H9 (cell line): ENCODE results near the gene OMA1. TPM values are rescaled to one million over a fixed set of nuclear protein-coding genes. Genes with fewer than 3 reads are reported as not detected.

Experiments used
- DNase-seq: peaks from one replicate; pipeline ENCODE4 v3.0.0-alpha.2; 2017
- H2AFZ ChIP-seq: one replicate; pipeline ENCODE4 v1.6.1; 2013; ENCODE audit warnings: mild to moderate bottlenecking, low read length, control low read depth, moderate library complexity
- H2AK5ac ChIP-seq: 2 replicates; pipeline ENCODE4 v1.6.1; 2013; ENCODE audit warnings: low read length, control low read depth, mixed read lengths; ENCODE audit not compliant: insufficient read length
- H2BK120ac ChIP-seq: one replicate; pipeline ENCODE4 v1.6.1; 2013; ENCODE audit warnings: low read depth, mild to moderate bottlenecking, low read length, control low read depth, inconsistent platforms; ENCODE audit not compliant: poor library complexity, severe bottlenecking
- H2BK12ac ChIP-seq: 2 replicates; pipeline ENCODE4 v1.6.1; 2013; ENCODE audit warnings: low read length, control low read depth, mixed read lengths, low read depth; ENCODE audit not compliant: insufficient read length
- H2BK15ac ChIP-seq: 2 replicates; pipeline ENCODE4 v1.6.1; 2013; ENCODE audit warnings: low read depth, low read length, control low read depth
- H2BK20ac ChIP-seq: one replicate; pipeline ENCODE4 v1.6.1; 2013; ENCODE audit warnings: low read depth, mild to moderate bottlenecking, low read length, control low read depth, inconsistent platforms; ENCODE audit not compliant: poor library complexity, severe bottlenecking
- H2BK5ac ChIP-seq: 2 replicates; pipeline ENCODE4 v1.6.1; 2013; ENCODE audit warnings: low read length, control low read depth, mixed read lengths; ENCODE audit not compliant: insufficient read length
- H3K14ac ChIP-seq: 2 replicates; pipeline ENCODE4 v1.6.1; 2013; ENCODE audit warnings: low read length, control low read depth; ENCODE audit not compliant: insufficient read depth
- H3K18ac ChIP-seq: 2 replicates; pipeline ENCODE4 v1.6.1; 2013; ENCODE audit warnings: low read depth, mild to moderate bottlenecking, mixed read lengths, low read length, control low read depth; ENCODE audit not compliant: insufficient read length
- H3K23ac ChIP-seq: 2 replicates; pipeline ENCODE4 v1.6.1; 2013; ENCODE audit warnings: low read length, control low read depth, mixed read lengths, low read depth; ENCODE audit not compliant: insufficient read length
- H3K23me2 ChIP-seq: 2 replicates; pipeline ENCODE4 v1.6.1; 2013; ENCODE audit warnings: low read depth, mild to moderate bottlenecking, mixed read lengths, low read length, control low read depth; ENCODE audit not compliant: insufficient read length, poor library complexity, severe bottlenecking
- H3K27ac ChIP-seq: 2 replicates; pipeline ENCODE4 v1.5.1; 2013; ENCODE audit warnings: low read length, control low read depth, mixed read lengths, low read depth; ENCODE audit not compliant: insufficient read length
- H3K27me3 ChIP-seq: 2 replicates; pipeline ENCODE4 v1.6.1; 2013; ENCODE audit warnings: low read length, control low read depth, inconsistent platforms; ENCODE audit not compliant: insufficient read depth
- H3K4ac ChIP-seq: 2 replicates; pipeline ENCODE4 v1.6.1; 2013; ENCODE audit warnings: low read depth, mild to moderate bottlenecking, control low read depth, inconsistent platforms, low read length, moderate library complexity
- H3K4me1 ChIP-seq: 2 replicates; pipeline ENCODE4 v1.6.1; 2013; ENCODE audit warnings: low read length, control low read depth, inconsistent platforms; ENCODE audit not compliant: insufficient read depth
- H3K4me2 ChIP-seq: 2 replicates; pipeline ENCODE4 v1.6.1; 2013; ENCODE audit warnings: low read length, control low read depth, mixed read lengths; ENCODE audit not compliant: insufficient read length, insufficient read depth
- H3K56ac ChIP-seq: 2 replicates; pipeline ENCODE4 v1.6.1; 2013; ENCODE audit warnings: low read depth, mild to moderate bottlenecking, mixed read lengths, low read length, control low read depth; ENCODE audit not compliant: insufficient read length
- H3K79me1 ChIP-seq: 2 replicates; pipeline ENCODE4 v1.6.1; 2013; ENCODE audit warnings: low read depth, mild to moderate bottlenecking, moderate library complexity, low read length, control low read depth, inconsistent platforms; ENCODE audit not compliant: insufficient read depth, poor library complexity, severe bottlenecking
- H3K79me2 ChIP-seq: 2 replicates; pipeline ENCODE4 v1.6.1; 2013; ENCODE audit warnings: low read length, control low read depth, inconsistent platforms; ENCODE audit not compliant: insufficient read depth
- H3K9ac ChIP-seq: 2 replicates; pipeline ENCODE4 v1.6.1; 2013; ENCODE audit warnings: low read length, control low read depth, mixed read lengths; ENCODE audit not compliant: insufficient read length; ENCODE audit errors: extremely low read depth
- H3K9me3 ChIP-seq: one replicate; pipeline ENCODE4 v1.6.1; 2013; ENCODE audit warnings: low read depth, low read length, inconsistent platforms; ENCODE audit not compliant: control insufficient read depth
- H3T11ph ChIP-seq: one replicate; pipeline ENCODE4 v1.6.1; 2013; ENCODE audit warnings: mild to moderate bottlenecking, low read length, control low read depth, inconsistent platforms
- H4K20me1 ChIP-seq: one replicate; pipeline ENCODE4 v1.6.1; 2013; ENCODE audit not compliant: control insufficient read depth, insufficient read length, insufficient read depth
- H4K5ac ChIP-seq: 2 replicates; pipeline ENCODE4 v1.6.1; 2013; ENCODE audit warnings: low read depth, mild to moderate bottlenecking, mixed read lengths, low read length, control low read depth; ENCODE audit not compliant: insufficient read length
- H4K8ac ChIP-seq: replicated peaks from 2 replicates; pipeline ENCODE4 v1.6.1; 2013; ENCODE audit warnings: low read length, control low read depth, mixed read lengths, low read depth; ENCODE audit not compliant: insufficient read length
- H4K91ac ChIP-seq: 2 replicates; pipeline ENCODE4 v1.6.1; 2013; ENCODE audit warnings: low read depth, mild to moderate bottlenecking, moderate library complexity, mixed read lengths, low read length, control low read depth; ENCODE audit not compliant: insufficient read length
- H3K27ac Mint-ChIP-seq, 3 experiments: 2 replicates in 2 of 3; 3 replicates in 1 of 3; pipeline ENCODE4 v1.8.0; 2020 to 2021; ENCODE audit warnings: mixed read lengths in 3 of 3, mild to moderate bottlenecking in 1 of 3, moderate library complexity in 1 of 3
- H3K27me3 Mint-ChIP-seq: 2 replicates; pipeline ENCODE4 v1.8.0; 2021; ENCODE audit warnings: low read depth, mild to moderate bottlenecking, moderate library complexity, mixed read lengths
- H3K36me3 Mint-ChIP-seq, 3 experiments: 2 replicates in 2 of 3; 3 replicates in 1 of 3; pipeline ENCODE4 v1.8.0; 2020 to 2021; ENCODE audit warnings: low read depth in 3 of 3, mixed read lengths in 3 of 3; ENCODE audit not compliant: insufficient read depth in 1 of 3
- H3K4me1 Mint-ChIP-seq, 2 experiments: 2 replicates each; pipeline ENCODE4 v1.8.0; 2020; ENCODE audit warnings: mixed read lengths in 2 of 2
- H3K4me3 Mint-ChIP-seq, 2 experiments: 2 replicates in 1 of 2; 3 replicates in 1 of 2; pipeline ENCODE4 v1.8.0; 2020 to 2021; ENCODE audit warnings: mild to moderate bottlenecking in 2 of 2, mixed read lengths in 2 of 2, moderate library complexity in 1 of 2
- H3K9me3 Mint-ChIP-seq, 2 experiments: 2 replicates in 1 of 2; 3 replicates in 1 of 2; pipeline ENCODE4 v1.8.0; 2020; ENCODE audit warnings: mild to moderate bottlenecking in 2 of 2, mixed read lengths in 2 of 2, moderate library complexity in 1 of 2
- WGBS: extraction: QIAGEN DNeasy Blood & Tissue Kit; methylation state at CpG from one replicate; pipeline ENCODE4 v1.1.7; 2013; ENCODE audit warnings: missing lambda C conversion rate, low lambda C conversion rate, mixed read lengths; ENCODE audit not compliant: insufficient read length; ENCODE audit errors: extremely low coverage; 5-methylcytosine and 5-hydroxymethylcytosine counted together
- total RNA-seq: library from RNA; stranded (reverse); gene quantifications from 2 replicates; pipeline ENCODE4 v1.2.1, GENCODE V29; 2021
- TF ChIP-seq, protein P1 (sequence below): fragments of 200-600 bp; sonication (generic); conservative IDR thresholded peaks from 3 replicates; pipeline ENCODE4 v1.8.0; 2021; ENCODE audit warnings: antibody characterized with exemption, mild to moderate bottlenecking

The OMA1 gene
- total RNA-seq, 1 experiment from 2014 or later = 12.9 TPM

- H2BK20ac ChIP-seq = no peak overlapping the region
- no peak overlapping the region for H3K4ac ChIP-seq
- no peak overlapping the region for H2BK15ac ChIP-seq
- no peak overlapping the region for H4K8ac ChIP-seq
- no peak overlapping the region for H2AK5ac ChIP-seq
- DNase-seq = no peak
- H4K91ac ChIP-seq = no peak overlapping the region
- H3K27me3 ChIP-seq = no peaks in the 10 kb centered on the region
- H2BK5ac ChIP-seq = no peak overlapping the region
- H3K9me3 ChIP-seq = no peaks in the 10 kb centered on the region
- no peaks in the 10 kb centered on the region for H4K20me1 ChIP-seq
- Mint-ChIP-seq H3K4me1 (peaks cover 16 to 23% of the 10 kb centered on the region in 2 experiments), H3K9me3 (no peaks in the 10 kb centered on the region), H3K36me3 (peaks cover 0 to 2% (median 0%) of the 10 kb centered on the region in 3 experiments; a peak in 1 of 7 replicates), H3K4me3 (no peak overlapping the region), H3K27ac (0 out of 7 replicates have a peak overlapping the region, but pooled peaks of 1 of the 3 experiments have one; percentile 85), H3K27me3 (no peaks in the 10 kb centered on the region)
- WGBS = no CpG with 5 or more reads among the region's 4 CpGs
- no peak overlapping the region for H3K4me2 ChIP-seq
- H3T11ph ChIP-seq = no peak overlapping the region
- H2AFZ ChIP-seq = no peak overlapping the region
- H3K27ac ChIP-seq = no peak overlapping the region
- H3K18ac ChIP-seq = no peak overlapping the region
- no peak overlapping the region for H3K56ac ChIP-seq
- H3K79me1 ChIP-seq = no peaks in the 10 kb centered on the region
- no peak overlapping the region for H4K5ac ChIP-seq
- H2BK12ac ChIP-seq = no peak overlapping the region
- H3K9ac ChIP-seq = no peak overlapping the region
- H3K23ac ChIP-seq = no peak overlapping the region
- H3K79me2 ChIP-seq = no peaks in the 10 kb centered on the region
- no peak overlapping the region for H2BK120ac ChIP-seq
- no peak overlapping the region for H3K14ac ChIP-seq
- no peaks in the 10 kb centered on the region for H3K23me2 ChIP-seq
- TF ChIP-seq, protein P1, sequence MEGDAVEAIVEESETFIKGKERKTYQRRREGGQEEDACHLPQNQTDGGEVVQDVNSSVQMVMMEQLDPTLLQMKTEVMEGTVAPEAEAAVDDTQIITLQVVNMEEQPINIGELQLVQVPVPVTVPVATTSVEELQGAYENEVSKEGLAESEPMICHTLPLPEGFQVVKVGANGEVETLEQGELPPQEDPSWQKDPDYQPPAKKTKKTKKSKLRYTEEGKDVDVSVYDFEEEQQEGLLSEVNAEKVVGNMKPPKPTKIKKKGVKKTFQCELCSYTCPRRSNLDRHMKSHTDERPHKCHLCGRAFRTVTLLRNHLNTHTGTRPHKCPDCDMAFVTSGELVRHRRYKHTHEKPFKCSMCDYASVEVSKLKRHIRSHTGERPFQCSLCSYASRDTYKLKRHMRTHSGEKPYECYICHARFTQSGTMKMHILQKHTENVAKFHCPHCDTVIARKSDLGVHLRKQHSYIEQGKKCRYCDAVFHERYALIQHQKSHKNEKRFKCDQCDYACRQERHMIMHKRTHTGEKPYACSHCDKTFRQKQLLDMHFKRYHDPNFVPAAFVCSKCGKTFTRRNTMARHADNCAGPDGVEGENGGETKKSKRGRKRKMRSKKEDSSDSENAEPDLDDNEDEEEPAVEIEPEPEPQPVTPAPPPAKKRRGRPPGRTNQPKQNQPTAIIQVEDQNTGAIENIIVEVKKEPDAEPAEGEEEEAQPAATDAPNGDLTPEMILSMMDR = no peak
- H3K4me1 ChIP-seq = no peaks in the 10 kb centered on the region
These were observed 49.0 kb downstream of the OMA1 start for GRCh38 chr1:58497499-58497898.
